ENCODE data around the gene LIMA1.

GRCh38 chr12:50297027-50297426 is 13.7 kb upstream of the LIMA1 start:
- TF ChIP-seq, protein P1, sequence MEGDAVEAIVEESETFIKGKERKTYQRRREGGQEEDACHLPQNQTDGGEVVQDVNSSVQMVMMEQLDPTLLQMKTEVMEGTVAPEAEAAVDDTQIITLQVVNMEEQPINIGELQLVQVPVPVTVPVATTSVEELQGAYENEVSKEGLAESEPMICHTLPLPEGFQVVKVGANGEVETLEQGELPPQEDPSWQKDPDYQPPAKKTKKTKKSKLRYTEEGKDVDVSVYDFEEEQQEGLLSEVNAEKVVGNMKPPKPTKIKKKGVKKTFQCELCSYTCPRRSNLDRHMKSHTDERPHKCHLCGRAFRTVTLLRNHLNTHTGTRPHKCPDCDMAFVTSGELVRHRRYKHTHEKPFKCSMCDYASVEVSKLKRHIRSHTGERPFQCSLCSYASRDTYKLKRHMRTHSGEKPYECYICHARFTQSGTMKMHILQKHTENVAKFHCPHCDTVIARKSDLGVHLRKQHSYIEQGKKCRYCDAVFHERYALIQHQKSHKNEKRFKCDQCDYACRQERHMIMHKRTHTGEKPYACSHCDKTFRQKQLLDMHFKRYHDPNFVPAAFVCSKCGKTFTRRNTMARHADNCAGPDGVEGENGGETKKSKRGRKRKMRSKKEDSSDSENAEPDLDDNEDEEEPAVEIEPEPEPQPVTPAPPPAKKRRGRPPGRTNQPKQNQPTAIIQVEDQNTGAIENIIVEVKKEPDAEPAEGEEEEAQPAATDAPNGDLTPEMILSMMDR (IDR thresholded peaks at IDR 0.05) = no peak
- no peak for TF ChIP-seq POLR2A (IDR thresholded peaks at IDR 0.05)
